ENCODE measurements around the gene DPCD.

DNA sequence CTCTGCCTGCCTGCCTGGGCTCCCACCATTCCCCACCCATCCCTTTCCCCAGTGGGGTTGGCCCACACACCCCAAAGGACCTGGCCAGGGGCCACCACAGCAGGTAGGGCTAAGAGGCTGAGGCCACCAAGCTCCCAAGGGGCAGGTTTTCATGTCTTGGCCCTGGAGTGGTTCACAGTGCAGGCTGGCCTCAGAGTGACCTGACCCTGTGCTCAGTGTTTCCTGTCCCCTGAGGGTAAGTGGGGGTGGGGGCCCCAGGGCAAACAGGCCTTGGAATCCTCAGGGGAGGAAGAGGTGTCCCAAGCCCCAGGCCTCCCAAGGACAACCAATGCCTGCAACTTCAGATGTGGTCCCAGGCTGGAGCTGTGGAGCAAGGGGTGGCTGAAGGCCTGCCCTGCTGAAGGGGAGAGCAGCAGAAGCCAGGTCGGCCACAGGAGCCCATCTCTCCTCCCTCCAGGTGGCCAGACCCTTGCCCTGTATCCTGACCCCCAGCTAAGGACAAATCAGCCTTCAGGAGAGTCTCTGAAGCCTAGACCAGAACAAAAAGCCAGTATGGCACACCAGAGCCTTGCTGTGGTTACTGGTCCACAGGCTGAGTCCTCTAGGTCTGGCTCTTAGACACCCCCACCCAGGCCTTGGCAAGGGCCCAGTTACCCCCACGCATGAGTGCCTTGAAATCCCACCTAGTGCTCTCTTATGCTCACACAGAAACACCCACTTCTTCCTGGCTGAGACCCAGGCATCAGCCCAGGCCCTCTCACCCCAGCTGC is 27.6 kb upstream of the DPCD start:
- TF ChIP-seq, protein P1, sequence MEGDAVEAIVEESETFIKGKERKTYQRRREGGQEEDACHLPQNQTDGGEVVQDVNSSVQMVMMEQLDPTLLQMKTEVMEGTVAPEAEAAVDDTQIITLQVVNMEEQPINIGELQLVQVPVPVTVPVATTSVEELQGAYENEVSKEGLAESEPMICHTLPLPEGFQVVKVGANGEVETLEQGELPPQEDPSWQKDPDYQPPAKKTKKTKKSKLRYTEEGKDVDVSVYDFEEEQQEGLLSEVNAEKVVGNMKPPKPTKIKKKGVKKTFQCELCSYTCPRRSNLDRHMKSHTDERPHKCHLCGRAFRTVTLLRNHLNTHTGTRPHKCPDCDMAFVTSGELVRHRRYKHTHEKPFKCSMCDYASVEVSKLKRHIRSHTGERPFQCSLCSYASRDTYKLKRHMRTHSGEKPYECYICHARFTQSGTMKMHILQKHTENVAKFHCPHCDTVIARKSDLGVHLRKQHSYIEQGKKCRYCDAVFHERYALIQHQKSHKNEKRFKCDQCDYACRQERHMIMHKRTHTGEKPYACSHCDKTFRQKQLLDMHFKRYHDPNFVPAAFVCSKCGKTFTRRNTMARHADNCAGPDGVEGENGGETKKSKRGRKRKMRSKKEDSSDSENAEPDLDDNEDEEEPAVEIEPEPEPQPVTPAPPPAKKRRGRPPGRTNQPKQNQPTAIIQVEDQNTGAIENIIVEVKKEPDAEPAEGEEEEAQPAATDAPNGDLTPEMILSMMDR (IDR thresholded peaks at IDR 0.05) = no peak
- no peak for TF ChIP-seq EZH2phosphoT487 (IDR thresholded peaks at IDR 0.05)
